Measurements from ENCODE around the gene ASB7.

- TF ChIP-seq CTCF (IDR thresholded peaks at IDR 0.05 in 4 of 5, conservative IDR thresholded peaks at IDR 0.05 in 1 of 5) (no peak), POLR2A (IDR thresholded peaks at IDR 0.05) (no peak)
Measured at GRCh38 chr15:100597862-100598261, 4.5 kb upstream of the ASB7 start.

All from gastrocnemius medialis (tissue), 4 donors.